H1 (cell line): ENCODE measurements around the gene DCAF6. TPM values are rescaled to one million over a fixed set of nuclear protein-coding genes. Genes with fewer than 3 reads are reported as not detected.

Experiments used
- CTCF ChIA-PET: fragments of 300-600 bp; sonication (Branson Sonifier 250); formaldehyde crosslinking; loops from one replicate; lab custom pipeline; 2021; ENCODE audit not compliant: partially characterized antibody; lab: Charles Lee
- POLR2A ChIA-PET: fragments of 300-600 bp; sonication (Branson Sonifier 250); formaldehyde crosslinking; loops from one replicate; lab custom pipeline; 2021; ENCODE audit warnings: inconsistent platforms; ENCODE audit not compliant: partially characterized antibody; lab: Charles Lee
- DNase-seq, 2 experiments: peaks; one replicate each; pipeline versions ENCODE4 v3.0.0 to v3.0.0-alpha.2; 2010 to 2022; ENCODE audit warnings: low spot score in 2 of 2, low read depth in 1 of 2, mixed read lengths in 1 of 2
- FAIRE-seq: peaks from 2 replicates; lab custom pipeline; 2011; peaks lifted over from hg19 to GRCh38; lab: Jason Lieb, UNC
- H2AFZ ChIP-seq: 2 replicates; pipeline ENCODE4 v1.8.1; 2012; ENCODE audit warnings: low read length, inconsistent platforms
- H2AK5ac ChIP-seq: 2 replicates; pipeline ENCODE4 v1.6.1; 2013; ENCODE audit warnings: low read depth, low read length
- H2BK120ac ChIP-seq: replicated peaks from 2 replicates; pipeline ENCODE3; 2013; ENCODE audit warnings: low read depth, low read length, inconsistent platforms
- H2BK12ac ChIP-seq: 2 replicates; pipeline ENCODE4 v1.6.1; 2013; ENCODE audit warnings: low read depth, low read length
- H2BK15ac ChIP-seq: 2 replicates; pipeline ENCODE4 v1.6.1; 2013; ENCODE audit warnings: low read length
- H2BK20ac ChIP-seq: 2 replicates; pipeline ENCODE4 v1.6.1; 2013; ENCODE audit warnings: low read length
- H2BK5ac ChIP-seq: 2 replicates; pipeline ENCODE4 v1.6.1; 2013; ENCODE audit warnings: low read depth, low read length
- H3K14ac ChIP-seq: 2 replicates; pipeline ENCODE4 v1.6.1; 2013; ENCODE audit warnings: inconsistent platforms; ENCODE audit not compliant: insufficient read length
- H3K18ac ChIP-seq: 2 replicates; pipeline ENCODE4 v1.6.1; 2013; ENCODE audit warnings: low read length; ENCODE audit errors: extremely low read depth
- H3K23ac ChIP-seq: 2 replicates; pipeline ENCODE4 v1.6.1; 2013; ENCODE audit warnings: inconsistent platforms; ENCODE audit not compliant: insufficient read length
- H3K23me2 ChIP-seq: 2 replicates; pipeline ENCODE4 v1.6.1; 2013; ENCODE audit warnings: low read depth, low read length
- H3K27ac ChIP-seq: 2 replicates; pipeline ENCODE4 v1.6.1; 2011; ENCODE audit warnings: low read depth, low read length, inconsistent platforms
- H3K27me3 ChIP-seq, 4 experiments: replicated peaks in 1 of 4; 1 replicate in 1 of 4; 2 replicates in 3 of 4; pipeline versions ENCODE4 v1.6.1 to v1.8.1; 2011 to 2013; ENCODE audit warnings: low read length in 3 of 4, mild to moderate bottlenecking in 3 of 4, inconsistent platforms in 2 of 4, mixed read lengths in 2 of 4, moderate library complexity in 1 of 4; ENCODE audit not compliant: control insufficient read depth in 3 of 4, insufficient read depth in 3 of 4; ENCODE audit errors: extremely low read depth in 1 of 4
- H3K36me3 ChIP-seq, 4 experiments: 2 replicates each; pipeline versions ENCODE4 v1.6.1 to v1.8.1; 2011 to 2013; ENCODE audit warnings: mild to moderate bottlenecking in 4 of 4, low read length in 3 of 4, moderate library complexity in 2 of 4, control low read depth in 1 of 4, inconsistent platforms in 1 of 4; ENCODE audit not compliant: insufficient read depth in 4 of 4, control insufficient read depth in 2 of 4
- H3K4ac ChIP-seq: replicated peaks from 2 replicates; pipeline ENCODE3; 2013; ENCODE audit warnings: low read length, low read depth, mixed read lengths, inconsistent platforms; ENCODE audit not compliant: insufficient read length
- H3K4me1 ChIP-seq, 4 experiments: replicated peaks in 1 of 4; 1 replicate in 1 of 4; 2 replicates in 3 of 4; pipeline versions ENCODE4 v1.6.1 to v1.8.1; 2011 to 2013; ENCODE audit warnings: low read length in 3 of 4, inconsistent platforms in 2 of 4, mixed read lengths in 1 of 4; ENCODE audit not compliant: insufficient read depth in 4 of 4, control insufficient read depth in 3 of 4
- H3K4me2 ChIP-seq, 2 experiments: 2 replicates each; pipeline versions ENCODE4 v1.6.1 to v1.8.1; 2011 to 2013; ENCODE audit warnings: low read depth in 2 of 2, low read length in 2 of 2, control low read depth in 1 of 2, inconsistent platforms in 1 of 2, mild to moderate bottlenecking in 1 of 2; ENCODE audit not compliant: insufficient read depth in 1 of 2
- H3K4me3 ChIP-seq, 4 experiments: fragments of 200-600, 300-600 bp in 1 of 4; sonication (generic), shearing (Covaris generic), sonication (Bioruptor Twin) in 1 of 4; 2 replicates each; pipeline versions ENCODE4 v1.5.1 to v1.8.1; 2011 to 2016; ENCODE audit warnings: low read length in 4 of 4, low read depth in 3 of 4, control low read depth in 2 of 4, inconsistent platforms in 2 of 4, mild to moderate bottlenecking in 2 of 4, mixed read lengths in 1 of 4, moderate library complexity in 1 of 4; ENCODE audit not compliant: insufficient read depth in 2 of 4; ENCODE audit errors: extremely low read depth in 1 of 4
- H3K56ac ChIP-seq: replicated peaks from 2 replicates; pipeline ENCODE3; 2013; ENCODE audit warnings: low read depth, mild to moderate bottlenecking, mixed read lengths, low read length, inconsistent platforms; ENCODE audit not compliant: insufficient read length
- H3K79me1 ChIP-seq: 2 replicates; pipeline ENCODE4 v1.6.1; 2013; ENCODE audit warnings: low read depth, low read length, control low read depth
- H3K79me2 ChIP-seq, 2 experiments: 2 replicates each; pipeline versions ENCODE4 v1.6.1 to v1.8.1; 2012 to 2013; ENCODE audit warnings: low read length in 2 of 2, mild to moderate bottlenecking in 2 of 2, inconsistent platforms in 1 of 2; ENCODE audit not compliant: insufficient read depth in 2 of 2, control insufficient read depth in 1 of 2
- H3K9ac ChIP-seq, 4 experiments: replicated peaks in 1 of 4; 1 replicate in 1 of 4; 2 replicates in 3 of 4; pipeline versions ENCODE4 v1.6.1 to v1.8.1; 2011 to 2013; ENCODE audit warnings: low read depth in 3 of 4, low read length in 3 of 4, control low read depth in 2 of 4, mild to moderate bottlenecking in 2 of 4, moderate library complexity in 2 of 4, inconsistent platforms in 1 of 4; ENCODE audit errors: extremely low read depth in 1 of 4
- H3K9me3 ChIP-seq, 2 experiments: 2 replicates each; pipeline versions ENCODE4 v1.6.1 to v1.8.1; 2012 to 2013; ENCODE audit warnings: mild to moderate bottlenecking in 2 of 2, moderate library complexity in 2 of 2, control low read depth in 1 of 2, inconsistent platforms in 1 of 2, low read depth in 1 of 2, low read length in 1 of 2, mixed read lengths in 1 of 2; ENCODE audit not compliant: insufficient read depth in 2 of 2
- H4K20me1 ChIP-seq, 2 experiments: replicated peaks in 1 of 2; 2 replicates each; pipeline versions ENCODE3 to v1.8.1; 2011 to 2013; ENCODE audit warnings: inconsistent platforms in 2 of 2, low read length in 2 of 2, mild to moderate bottlenecking in 1 of 2; ENCODE audit not compliant: insufficient read depth in 2 of 2, control insufficient read depth in 1 of 2
- H4K5ac ChIP-seq: 2 replicates; pipeline ENCODE4 v1.6.1; 2013; ENCODE audit warnings: low read length, low read depth, mixed read lengths, inconsistent platforms; ENCODE audit not compliant: insufficient read length
- H4K8ac ChIP-seq: 2 replicates; pipeline ENCODE4 v1.8.0; 2013; ENCODE audit warnings: mild to moderate bottlenecking, moderate library complexity, low read length, inconsistent platforms; ENCODE audit not compliant: insufficient read depth; ENCODE audit errors: extremely low read depth
- H4K91ac ChIP-seq: replicated peaks from 2 replicates; pipeline ENCODE3; 2013; ENCODE audit warnings: low read length, mixed read lengths, inconsistent platforms; ENCODE audit not compliant: insufficient read length
- CBX5 ChIP-seq: fragments of 300-800, 300-1000 bp; sonication (generic); IDR thresholded peaks from 2 replicates; pipeline ENCODE4 v1.7.1; 2016; ENCODE audit warnings: antibody characterized with exemption, low read length, low read depth
- KDM4A ChIP-seq: IDR thresholded peaks from one replicate; pipeline ENCODE4 v1.7.1; 2012; ENCODE audit warnings: low read depth, mild to moderate bottlenecking, moderate library complexity, low read length, inconsistent platforms; ENCODE audit not compliant: severe bottlenecking
- SP2 ChIP-seq: IDR thresholded peaks from 2 replicates; pipeline ENCODE4 v1.6.1; 2012; ENCODE audit warnings: mild to moderate bottlenecking, low read length, inconsistent platforms
- TAF1 ChIP-seq: IDR thresholded peaks from 2 replicates; pipeline ENCODE4 v1.6.1; 2011; ENCODE audit warnings: mild to moderate bottlenecking, low read depth, low read length
- TAF7 ChIP-seq: optimal IDR thresholded peaks from 2 replicates; pipeline ENCODE3; 2011; ENCODE audit warnings: low read depth, mild to moderate bottlenecking, inconsistent platforms, low read length, moderate library complexity, borderline replicate concordance
- USF2 ChIP-seq: IDR thresholded peaks from 2 replicates; pipeline ENCODE4 v1.6.1; 2011; ENCODE audit warnings: low read length, improper control_type of control experiment
- WGBS, 2 experiments: shearing (Covaris generic) in 1 of 2; methylation state at CpG; one replicate each; pipeline versions ENCODE4 v1.1.6 to v1.1.7; 2013 to 2015; ENCODE audit warnings: low lambda C conversion rate in 2 of 2, mixed read lengths in 2 of 2, inconsistent platforms in 1 of 2, low coverage in 1 of 2, missing lambda C conversion rate in 1 of 2; ENCODE audit not compliant: insufficient replicate concordance in 2 of 2, insufficient coverage in 1 of 2, insufficient read length in 1 of 2; ENCODE audit errors: extremely low coverage in 1 of 2, missing lambda C conversion rate in 1 of 2; 5-methylcytosine and 5-hydroxymethylcytosine counted together
- polyA plus RNA-seq, 7 experiments: library from polyadenylated mRNA; depleted of rRNA in 3 of 7; stranded (reverse) in 5 of 7; unstranded in 2 of 7; fragments of >200 nt in 5 of 7; fragments of 200-250 nt in 2 of 7; gene quantifications; 1 replicate in 5 of 7; 2 replicates in 1 of 7; 4 replicates in 1 of 7; pipeline versions ENCODE4 v1.2.1 to v1.2.3, GENCODE V29; 2011 to 2013; ENCODE audit warnings: missing spikeins in 2 of 7, mixed read lengths in 2 of 7
- total RNA-seq: library from RNA; stranded (reverse); fragmentation: NEBNext Ultra II Directional; extraction: Animal tissue kit (Norgen Biotek cat#: 25700); gene quantifications from 2 replicates; pipeline ENCODE4 v1.2.1, GENCODE V29; 2021

DCAF6 gene
- total and polyA plus RNA-seq, 2 of the 8 experiments (the other 6 are each of a cell fraction or from before 2014, with no cell fraction given), result 12.3 to 17.4 TPM

GRCh38 chr1:167898578-167899222 is 37.8 kb upstream of the DCAF6 start:
- no peak overlapping the region for H3K4ac ChIP-seq
- POLR2A ChIA-PET, result no interaction called here
- no peaks in the 10 kb centered on the region for H4K20me1 ChIP-seq
- H3K14ac ChIP-seq, result no peak overlapping the region
- no peak for DNase-seq
- no peak overlapping the region for H3K18ac ChIP-seq
- H2BK120ac ChIP-seq, result no peak overlapping the region
- no peak overlapping the region for H3K9ac ChIP-seq
- 92% methylated on average over 9 of the region's 9 CpGs; no CpG with 5 or more reads in 1 of the 2 experiments for WGBS, 2 experiments
- H2BK20ac ChIP-seq, result no peak overlapping the region
- H3K4me3 ChIP-seq, result no peak overlapping the region
- H2AFZ ChIP-seq, result no peak overlapping the region
- H3K4me1 ChIP-seq, result no peaks in the 10 kb centered on the region
- no peak overlapping the region for H4K91ac ChIP-seq
- H3K23ac ChIP-seq, result no peak overlapping the region
- FAIRE-seq, result no peak
- H2BK12ac ChIP-seq, result no peak overlapping the region
- no peak overlapping the region for H2AK5ac ChIP-seq
- no peak overlapping the region for H2BK15ac ChIP-seq
- H3K23me2 ChIP-seq, result no peaks in the 10 kb centered on the region
- no peaks in the 10 kb centered on the region for H3K36me3 ChIP-seq
- no peak overlapping the region for H3K27ac ChIP-seq
- no peak overlapping the region for H4K8ac ChIP-seq
- H3K56ac ChIP-seq, result no peak overlapping the region
- H4K5ac ChIP-seq, result no peak overlapping the region
- H3K4me2 ChIP-seq, result no peak overlapping the region
- H2BK5ac ChIP-seq, result no peak overlapping the region
- no peaks in the 10 kb centered on the region for H3K79me2 ChIP-seq
- H3K79me1 ChIP-seq, result no peaks in the 10 kb centered on the region
- no peaks in the 10 kb centered on the region; a peak in 1 of 4 replicates for H3K9me3 ChIP-seq
- CTCF ChIA-PET, result interaction anchor here (0.5 to 1.1 kb wide), 2 partner anchors 13 to 74 kb away, joined by 3 to 4 read pairs; no protein-coding TSS in a partner anchor
- no peaks in the 10 kb centered on the region for H3K27me3 ChIP-seq
- no peak for TF ChIP-seq SP2
- no peak for TF ChIP-seq TAF7
- TF ChIP-seq USF2, result no peak
- no peak for TF ChIP-seq CBX5
- no peak for TF ChIP-seq TAF1
- TF ChIP-seq KDM4A, result no peak
